ENCODE results near the gene SCTR.

The SCTR gene

DNA sequence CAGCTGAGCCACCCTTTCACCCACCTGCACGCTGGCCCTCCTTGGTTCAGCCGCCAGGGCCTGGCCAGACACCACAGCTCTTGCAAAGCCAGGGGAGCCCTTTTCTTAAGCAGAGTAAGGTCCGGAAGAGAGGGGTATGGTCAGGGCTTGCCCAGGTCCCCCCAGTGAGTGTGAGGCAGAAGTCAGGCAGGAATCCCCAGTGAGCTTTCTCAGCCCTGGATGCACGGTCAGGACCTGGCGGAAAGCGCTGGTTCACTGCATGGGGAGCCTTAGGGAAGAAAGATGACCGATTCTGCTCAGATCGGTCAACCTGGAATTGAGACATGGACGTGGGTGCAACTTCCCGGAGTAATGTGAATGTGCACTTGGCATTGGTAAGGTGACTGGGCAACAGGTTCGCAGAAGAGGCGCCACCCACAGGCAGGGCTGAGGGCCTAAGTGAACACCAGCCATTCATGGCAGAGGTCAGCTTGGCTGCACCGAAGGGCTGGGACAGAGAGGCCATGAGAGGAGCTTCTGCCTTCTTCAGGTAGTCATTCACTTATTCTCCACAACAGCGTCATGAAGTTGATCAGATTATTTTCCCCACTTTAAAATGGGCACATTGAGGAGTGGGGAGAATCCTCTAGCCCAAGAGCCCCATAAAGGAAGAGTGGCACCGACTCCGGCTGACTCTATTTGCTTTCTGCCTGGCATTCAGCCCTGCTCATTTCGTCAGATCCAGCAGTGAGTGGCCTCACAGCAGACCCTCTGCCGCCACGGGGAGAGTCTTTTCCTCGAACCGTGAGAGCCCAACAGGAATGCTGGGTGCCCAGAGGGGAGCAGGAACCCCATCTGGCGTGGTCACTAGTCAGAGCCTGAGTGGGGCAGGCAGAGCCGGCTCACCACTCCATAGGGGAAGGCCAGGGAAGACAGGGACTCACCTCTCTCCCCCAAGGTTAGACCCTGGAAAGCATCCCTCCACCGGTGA lies 35.8 kb downstream of the SCTR start:
- Histone ChIP-seq H3K4ac (ENCODE audit: low read length) (no peak overlapping the region), H4K8ac (ENCODE audit: low read depth, low read length) (no peak overlapping the region), H2BK5ac (ENCODE audit: low read length) (peak overlapping the region; percentile 31), H2BK12ac (ENCODE audit: low read length) (no peak overlapping the region), H3K4me1 (ENCODE audit: control insufficient read depth in 2 of 2, insufficient read depth in 1 of 2, low read depth in 1 of 2, low read length in 2 of 2) (peaks cover 0 to 9% of the 10 kb centered on the region in 2 donors), H3K79me1 (ENCODE audit: low read depth, low read length) (no peaks in the 10 kb centered on the region), H3K27ac (replicated peaks; ENCODE audit: low read length) (no peak overlapping the region), H3K27me3 (ENCODE audit: control insufficient read depth in 3 of 3, insufficient read depth in 3 of 3, low read depth in 1 of 3, low read length in 3 of 3) (peaks cover 0 to 47% (median 0%) of the 10 kb centered on the region in 3 experiments), H2BK15ac (ENCODE audit: low read length) (no peak overlapping the region), H3K18ac (ENCODE audit: low read length) (no peak overlapping the region), H3K4me3 (ENCODE audit: low read length in 2 of 2) (no peak overlapping the region), H3K23ac (ENCODE audit: low read depth, low read length, poor library complexity) (peak overlapping the region; percentile 34), H3K4me2 (ENCODE audit: insufficient read depth, low read length, poor library complexity, severe bottlenecking) (no peak overlapping the region), H3K9ac (ENCODE audit: low read depth, low read length, poor library complexity) (no peak overlapping the region), H3K14ac (ENCODE audit: low read length) (no peak overlapping the region), H2AFZ (ENCODE audit: low read length) (no peak overlapping the region), H3K9me3 (replicated peaks in 1 of 2; ENCODE audit: control insufficient read depth in 2 of 2, insufficient read depth in 1 of 2, low read depth in 1 of 2, low read length in 2 of 2) (no peaks in the 10 kb centered on the region), H2BK120ac (ENCODE audit: low read depth, low read length) (no peak overlapping the region), H2AK5ac (ENCODE audit: low read depth, low read length) (peak overlapping the region; percentile 19), H3K36me3 (replicated peaks in 1 of 2; ENCODE audit: control insufficient read depth in 2 of 2, insufficient read depth in 2 of 2, low read length in 2 of 2) (no peaks in the 10 kb centered on the region), H4K91ac (ENCODE audit: low read depth, low read length, poor library complexity) (no peak overlapping the region)
- no peak for DNase-seq (ENCODE audit: low spot score)
- WGBS, 2 donors (ENCODE audit: extremely low coverage in 2 of 2, insufficient read length in 2 of 2, insufficient replicate concordance in 1 of 2) = no CpG with 5 or more reads among the region's 24 CpGs

DNA sequence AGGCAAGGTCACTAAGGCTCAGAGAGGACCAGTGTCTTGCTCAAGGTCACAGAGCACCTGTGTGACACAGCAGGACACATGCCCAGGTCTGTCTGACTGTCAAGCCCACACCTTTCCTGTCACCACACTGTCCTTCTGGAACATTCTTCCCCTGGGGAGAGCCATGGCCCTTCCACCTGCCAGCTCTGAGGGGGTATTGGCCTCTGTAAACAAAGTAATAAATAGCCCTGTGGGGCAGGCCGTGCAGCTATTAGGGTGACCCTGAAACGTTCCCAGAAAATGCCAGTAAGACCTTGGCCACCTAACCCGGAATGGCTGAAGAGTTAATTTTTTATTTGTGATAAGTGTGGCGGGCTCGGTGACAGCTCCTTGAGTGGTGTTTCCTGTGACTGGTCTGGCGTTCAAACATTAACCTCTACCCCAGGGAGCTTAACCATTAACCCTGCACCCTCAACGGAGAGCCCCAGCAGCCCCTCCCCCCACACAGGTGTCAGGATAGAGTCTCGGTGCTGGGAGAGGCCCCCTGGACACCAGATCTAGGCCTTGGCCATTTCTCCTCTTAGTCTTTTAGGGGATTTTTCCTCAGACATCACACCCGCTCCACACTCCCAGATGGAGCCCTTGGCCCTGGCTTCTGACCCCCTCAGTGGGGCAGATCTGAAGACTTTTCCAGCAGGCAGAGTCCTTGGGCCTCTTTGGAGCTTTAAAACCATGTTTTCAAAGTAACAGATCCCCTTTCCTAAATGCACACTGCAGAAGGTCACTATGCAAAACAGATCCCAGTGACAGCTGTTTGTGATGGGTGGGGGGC lies 36.6 kb downstream of the SCTR start:
- H3K4me2 ChIP-seq (ENCODE audit: insufficient read depth, low read length, poor library complexity, severe bottlenecking) = no peak overlapping the region
- H2BK120ac ChIP-seq (ENCODE audit: low read depth, low read length) = no peak overlapping the region
- H3K14ac ChIP-seq (ENCODE audit: low read length) = peak overlapping the region; percentile 78
- DNase-seq (ENCODE audit: low spot score) = no peak
- no peak overlapping the region for H3K23ac ChIP-seq (ENCODE audit: low read depth, low read length, poor library complexity)
- no peak overlapping the region for H3K4ac ChIP-seq (ENCODE audit: low read length)
- H4K8ac ChIP-seq (ENCODE audit: low read depth, low read length) = no peak overlapping the region
- no peak overlapping the region for H4K91ac ChIP-seq (ENCODE audit: low read depth, low read length, poor library complexity)
- H3K18ac ChIP-seq (ENCODE audit: low read length) = no peak overlapping the region
- no CpG with 5 or more reads among the region's 9 CpGs for WGBS, 2 donors (ENCODE audit: extremely low coverage in 2 of 2, insufficient read length in 2 of 2, insufficient replicate concordance in 1 of 2)
- no peaks in the 10 kb centered on the region for H3K36me3 ChIP-seq (replicated peaks in 1 of 2; ENCODE audit: control insufficient read depth in 2 of 2, insufficient read depth in 2 of 2, low read length in 2 of 2)
- no peak overlapping the region for H3K9ac ChIP-seq (ENCODE audit: low read depth, low read length, poor library complexity)
- H3K9me3 ChIP-seq (replicated peaks in 1 of 2; ENCODE audit: control insufficient read depth in 2 of 2, insufficient read depth in 1 of 2, low read depth in 1 of 2, low read length in 2 of 2) = no peaks in the 10 kb centered on the region
- H3K27ac ChIP-seq (replicated peaks; ENCODE audit: low read length) = no peak overlapping the region
- no peak overlapping the region for H2AFZ ChIP-seq (ENCODE audit: low read length)
- H2BK5ac ChIP-seq (ENCODE audit: low read length) = no peak overlapping the region
- no peak overlapping the region for H2BK15ac ChIP-seq (ENCODE audit: low read length)
- peaks cover 0 to 47% (median 0%) of the 10 kb centered on the region in 3 experiments for H3K27me3 ChIP-seq (ENCODE audit: control insufficient read depth in 3 of 3, insufficient read depth in 3 of 3, low read depth in 1 of 3, low read length in 3 of 3)
- no peak overlapping the region for H3K4me3 ChIP-seq (ENCODE audit: low read length in 2 of 2)
- no peak overlapping the region for H2BK12ac ChIP-seq (ENCODE audit: low read length)
- peaks cover 0 to 12% of the 10 kb centered on the region in 2 donors for H3K4me1 ChIP-seq (ENCODE audit: control insufficient read depth in 2 of 2, insufficient read depth in 1 of 2, low read depth in 1 of 2, low read length in 2 of 2)
- no peak overlapping the region for H2AK5ac ChIP-seq (ENCODE audit: low read depth, low read length)
- H3K79me1 ChIP-seq (ENCODE audit: low read depth, low read length) = no peaks in the 10 kb centered on the region

DNA sequence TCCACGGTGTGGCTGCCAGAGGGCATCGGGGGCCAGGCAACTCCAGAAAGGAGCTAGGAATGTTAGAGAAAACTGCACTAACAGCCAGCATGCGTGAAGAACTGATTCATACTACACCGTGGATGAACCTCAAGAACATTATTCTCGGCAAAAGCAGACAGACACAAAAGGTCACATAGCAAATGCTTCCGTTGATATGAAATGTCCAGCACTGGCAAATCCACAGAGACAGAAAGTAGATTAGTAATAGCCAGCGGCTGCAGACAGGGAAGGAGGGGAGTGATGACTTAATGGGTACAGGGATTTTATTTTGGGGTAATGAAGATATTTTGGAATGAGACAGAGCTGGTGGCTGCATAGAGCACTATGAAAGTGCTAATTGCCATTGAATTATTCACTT lies 37.4 kb downstream of the SCTR start:
- Histone ChIP-seq H3K9me3 (replicated peaks in 1 of 2; ENCODE audit: control insufficient read depth in 2 of 2, insufficient read depth in 1 of 2, low read depth in 1 of 2, low read length in 2 of 2) (no peaks in the 10 kb centered on the region), H3K36me3 (replicated peaks in 1 of 2; ENCODE audit: control insufficient read depth in 2 of 2, insufficient read depth in 2 of 2, low read length in 2 of 2) (no peaks in the 10 kb centered on the region), H4K91ac (ENCODE audit: low read depth, low read length, poor library complexity) (no peak overlapping the region), H3K4me3 (ENCODE audit: low read length in 2 of 2) (no peak overlapping the region), H2BK5ac (ENCODE audit: low read length) (no peak overlapping the region), H3K4me2 (ENCODE audit: insufficient read depth, low read length, poor library complexity, severe bottlenecking) (no peak overlapping the region), H3K14ac (ENCODE audit: low read length) (no peak overlapping the region), H2AFZ (ENCODE audit: low read length) (no peak overlapping the region), H3K79me1 (ENCODE audit: low read depth, low read length) (no peaks in the 10 kb centered on the region), H3K4me1 (ENCODE audit: control insufficient read depth in 2 of 2, insufficient read depth in 1 of 2, low read depth in 1 of 2, low read length in 2 of 2) (peaks cover 0 to 13% of the 10 kb centered on the region in 2 donors), H3K18ac (ENCODE audit: low read length) (no peak overlapping the region), H3K9ac (ENCODE audit: low read depth, low read length, poor library complexity) (no peak overlapping the region), H3K27me3 (ENCODE audit: control insufficient read depth in 3 of 3, insufficient read depth in 3 of 3, low read depth in 1 of 3, low read length in 3 of 3) (peaks cover 0 to 52% (median 0%) of the 10 kb centered on the region in 3 experiments), H2BK120ac (ENCODE audit: low read depth, low read length) (no peak overlapping the region), H2AK5ac (ENCODE audit: low read depth, low read length) (no peak overlapping the region), H3K4ac (ENCODE audit: low read length) (no peak overlapping the region), H3K23ac (ENCODE audit: low read depth, low read length, poor library complexity) (no peak overlapping the region), H2BK12ac (ENCODE audit: low read length) (no peak overlapping the region), H4K8ac (ENCODE audit: low read depth, low read length) (no peak overlapping the region), H2BK15ac (ENCODE audit: low read length) (no peak overlapping the region), H3K27ac (replicated peaks; ENCODE audit: low read length) (no peak overlapping the region)
- DNase-seq (ENCODE audit: low spot score) = no peak
- WGBS, 2 donors (ENCODE audit: extremely low coverage in 2 of 2, insufficient read length in 2 of 2, insufficient replicate concordance in 1 of 2) = no CpG with 5 or more reads among the region's 7 CpGs

Data from neuronal stem cell (in vitro differentiated cells).